Right lobe of liver (tissue), 6 donors: ENCODE results near the gene NUP62CL. TPM values are rescaled to one million over a fixed set of nuclear protein-coding genes. Genes with fewer than 3 reads are reported as not detected.

Experiments used
- ATAC-seq, 4 donors: fragments of 200-7000 bp; cut with Tn5 transposase; one replicate each; pipeline ENCODE4 v1.9.1; 2020; ENCODE audit warnings: mild to moderate bottlenecking in 4 of 4, moderate library complexity in 4 of 4
- DNase-seq, 3 donors: peaks; one replicate each; pipeline ENCODE4 v3.0.0-alpha.2; 2020
- H3K27ac ChIP-seq, 3 donors: fragments of 200-600 bp; one replicate each; pipeline ENCODE4 v1.8.0; 2022
- H3K27me3 ChIP-seq, 2 donors: fragments of 200-600 bp; one replicate each; pipeline ENCODE4 v1.8.0; 2022
- H3K36me3 ChIP-seq, 4 donors: fragments of 200-600 bp; sonication (generic) in 1 of 4; one replicate each; pipeline versions ENCODE4 v1.5.1 to v1.8.0; 2017 to 2022; ENCODE audit warnings: control low read depth in 1 of 4
- H3K4me1 ChIP-seq, 4 donors: fragments of 200-600 bp; sonication (generic) in 1 of 4; one replicate each; pipeline versions ENCODE4 v1.5.1 to v1.8.0; 2017 to 2022; ENCODE audit warnings: control low read depth in 1 of 4
- H3K4me3 ChIP-seq, 3 donors: fragments of 200-600 bp; one replicate each; pipeline ENCODE4 v1.8.0; 2022
- H3K9me3 ChIP-seq, 4 donors: fragments of 200-600 bp; sonication (generic) in 1 of 4; one replicate each; pipeline versions ENCODE4 v1.5.1 to v1.8.0; 2017 to 2022; ENCODE audit warnings: control low read depth in 1 of 4
- POLR2A ChIP-seq: fragments of 450-650 bp; IDR thresholded peaks from one replicate; pipeline ENCODE4 v1.6.1; 2017; ENCODE audit warnings: antibody characterized with exemption, mild to moderate bottlenecking
- WGBS: methylation state at CpG from one replicate; pipeline ENCODE4 v1.1.6; 2018; ENCODE audit warnings: low coverage, low lambda C conversion rate; ENCODE audit not compliant: insufficient coverage; ENCODE audit errors: missing lambda C conversion rate; 5-methylcytosine and 5-hydroxymethylcytosine counted together
- intact Hi-C, 2 donors: fragments of 100-400 bp; cut with DNase I; formaldehyde crosslinking; loops; one replicate each; pipeline versions ENCODE4 v1.11.2 to v1.14.1; 2022
- small RNA-seq, 2 experiments: library from RNA; depleted of rRNA; stranded (forward); fragments of <200 nt; gene quantifications; one replicate each; pipeline ENCODE3, GENCODE V24; 2016
- total RNA-seq, 6 experiments: library from RNA; depleted of rRNA in 2 of 6; stranded (reverse); fragments of >200 nt in 2 of 6; fragmentation: NEBNext Ultra II Directional in 3 of 6; extraction: Animal tissue kit (Norgen Biotek cat#: 25700) in 3 of 6; gene quantifications; one replicate each; pipeline versions ENCODE4 v1.1.0 to v1.2.4, GENCODE V29; 2016 to 2023
- TF ChIP-seq, protein P1 (sequence below), 4 donors: fragments of 200-600 bp in 3 of 4; fragments of 450-650 bp in 1 of 4; IDR thresholded peaks; one replicate each; pipeline versions ENCODE4 v1.5.1 to v1.8.0; 2016 to 2022; ENCODE audit warnings: antibody characterized with exemption in 4 of 4, mild to moderate bottlenecking in 2 of 4
- donor health status: DM: no; HTN: yes; CAD: no.
- donor health status: DM: no; HTN: no; CAD: no.
- donor health status: DM: no; HTN: no; CAD: no.
- donor health status: DM: no; HTN: yes; CAD: no.
- donor health status: DM: no; HTN: yes; CAD: no.

The NUP62CL gene
- total RNA-seq, 6 experiments from 2014 or later: 0.13 to 1.5 (median 0.31) TPM

GRCh38 chrX:107107459-107107858, 98.8 kb downstream of the NUP62CL start:
- intact Hi-C loops: no loop called here
- DNase-seq: no peak
- H3K4me3 ChIP-seq: no peak overlapping the region
- H3K4me1 ChIP-seq: no peaks in the 10 kb centered on the region
- no peaks in the 10 kb centered on the region for H3K27me3 ChIP-seq
- no peaks in the 10 kb centered on the region for H3K9me3 ChIP-seq
- TF ChIP-seq POLR2A: no peak
- TF ChIP-seq, protein P1, sequence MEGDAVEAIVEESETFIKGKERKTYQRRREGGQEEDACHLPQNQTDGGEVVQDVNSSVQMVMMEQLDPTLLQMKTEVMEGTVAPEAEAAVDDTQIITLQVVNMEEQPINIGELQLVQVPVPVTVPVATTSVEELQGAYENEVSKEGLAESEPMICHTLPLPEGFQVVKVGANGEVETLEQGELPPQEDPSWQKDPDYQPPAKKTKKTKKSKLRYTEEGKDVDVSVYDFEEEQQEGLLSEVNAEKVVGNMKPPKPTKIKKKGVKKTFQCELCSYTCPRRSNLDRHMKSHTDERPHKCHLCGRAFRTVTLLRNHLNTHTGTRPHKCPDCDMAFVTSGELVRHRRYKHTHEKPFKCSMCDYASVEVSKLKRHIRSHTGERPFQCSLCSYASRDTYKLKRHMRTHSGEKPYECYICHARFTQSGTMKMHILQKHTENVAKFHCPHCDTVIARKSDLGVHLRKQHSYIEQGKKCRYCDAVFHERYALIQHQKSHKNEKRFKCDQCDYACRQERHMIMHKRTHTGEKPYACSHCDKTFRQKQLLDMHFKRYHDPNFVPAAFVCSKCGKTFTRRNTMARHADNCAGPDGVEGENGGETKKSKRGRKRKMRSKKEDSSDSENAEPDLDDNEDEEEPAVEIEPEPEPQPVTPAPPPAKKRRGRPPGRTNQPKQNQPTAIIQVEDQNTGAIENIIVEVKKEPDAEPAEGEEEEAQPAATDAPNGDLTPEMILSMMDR (IDR thresholded peaks at IDR 0.05): no peak
- no peak for ATAC-seq
- H3K27ac ChIP-seq: no peak overlapping the region
- WGBS: 40% methylated on average over 1 of the region's 1 CpG
- peaks cover 0 to 3% (median under 1%) of the 10 kb centered on the region in 4 donors for H3K36me3 ChIP-seq

DNA sequence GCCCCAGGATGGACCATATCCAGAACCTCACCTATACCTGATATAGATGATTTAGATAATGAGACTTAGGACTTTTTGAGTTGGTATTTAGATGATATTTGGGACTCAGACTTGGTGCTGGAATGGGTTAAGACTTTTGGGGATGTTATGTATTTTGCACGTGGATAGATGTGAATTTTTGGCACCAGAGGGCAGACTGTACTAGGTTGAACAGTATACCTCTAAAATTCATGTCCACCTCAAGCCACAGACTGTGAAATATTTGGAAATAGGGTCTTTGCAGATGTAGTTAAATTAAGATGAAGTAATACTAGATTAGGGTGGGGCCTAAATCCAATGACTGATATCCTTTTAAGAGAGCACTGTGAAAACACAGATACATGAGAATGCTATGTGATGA, 103.3 kb downstream of the NUP62CL start:
- TF ChIP-seq, protein P1 (IDR thresholded peaks at IDR 0.05): peak in 1 of 4 donors; percentile 13
- no peak for TF ChIP-seq POLR2A
- Histone ChIP-seq H3K36me3 (peaks cover 0 to 3% (median 0%) of the 10 kb centered on the region in 4 donors), H3K4me3 (no peak overlapping the region), H3K9me3 (no peaks in the 10 kb centered on the region), H3K27ac (no peak overlapping the region), H3K27me3 (no peaks in the 10 kb centered on the region), H3K4me1 (no peaks in the 10 kb centered on the region)
- DNase-seq (no peak), ATAC-seq (no peak)
- intact Hi-C loops: no loop called here
- 17% methylated on average over 1 of the region's 1 CpG for WGBS

GRCh38 chrX:107076158-107076557, 130.1 kb downstream of the NUP62CL start:
- TF ChIP-seq, protein P1 (IDR thresholded peaks at IDR 0.05): no peak
- no peak for TF ChIP-seq POLR2A

More at GRCh38 chrX:107076158-107076557, 130.1 kb downstream of the NUP62CL start:
- Histone ChIP-seq H3K27ac (no peak overlapping the region), H3K4me3 (no peak overlapping the region), H3K27me3 (no peaks in the 10 kb centered on the region), H3K4me1 (no peaks in the 10 kb centered on the region), H3K9me3 (peaks cover 0 to 7% (median 3%) of the 10 kb centered on the region in 4 donors), H3K36me3 (no peaks in the 10 kb centered on the region)
- ATAC-seq (no peak), DNase-seq (no peak)
- 88% methylated on average over 6 of the region's 6 CpGs for WGBS
- intact Hi-C loops: no loop called here

Small RNAs within 50 kb of the gene (small RNA-seq; reads per million reads assigned to genes)
- 0 reads per million in 2 experiments for gene RF00019

Other genes starting within 250 kb of the NUP62CL start
- 10 to 100 TPM in 5 of 6 experiments, 1 to 10 TPM in 1; 8.9 to 26.9 (median 19.4) TPM for gene MORC4, start 206.2 kb downstream of the NUP62CL start, total RNA-seq
- gene RBM41, start 87.6 kb downstream of the NUP62CL start, total RNA-seq: 10 to 100 TPM in 1 of 6 experiments, 1 to 10 TPM in 5; 8.0 to 10.6 (median 9.6) TPM
- not detected for gene DNAAF6, start 178 bp upstream of the NUP62CL start, total RNA-seq
- gene FRMPD3, start 243.2 kb upstream of the NUP62CL start, total RNA-seq: not detected